ENCODE results near the gene NTM. TPM values are rescaled to one million over a fixed set of nuclear protein-coding genes. Genes with fewer than 3 reads are reported as not detected.

Gene NTM
- total and polyA plus RNA-seq, 12 donors, result 0.26 to 11.5 (median 4.0) TPM

GRCh38 chr11:132310390-132311375 lies 940.3 kb downstream of the NTM start:
- H3K27me3 ChIP-seq, result no peaks in the 10 kb centered on the region
- DNase-seq, result no peak
- H3K4me1 ChIP-seq (replicated peaks in 1 of 2), result no peaks in the 10 kb centered on the region
- TF ChIP-seq CTCF (IDR thresholded peaks at IDR 0.05) (no peak), POLR2A (IDR thresholded peaks at IDR 0.05) (no peak)
- WGBS, 4 donors, result 78 to 82% (median 79%) methylated on average over 10 of the region's 10 CpGs
- H3K27ac ChIP-seq, result no peak overlapping the region
- no peak overlapping the region for H3K4me3 ChIP-seq
- H3K36me3 ChIP-seq (replicated peaks in 1 of 2), result no peaks in the 10 kb centered on the region
- intact Hi-C loops (cut with DNase I), result no loop called here
- no peaks in the 10 kb centered on the region for H3K9me3 ChIP-seq (replicated peaks in 1 of 3)

GRCh38 chr11:132311703-132312102 lies 941.3 kb downstream of the NTM start:
- 86 to 95% (median 87%) methylated on average over 2 of the region's 2 CpGs for WGBS, 4 donors
- no peaks in the 10 kb centered on the region for H3K36me3 ChIP-seq (replicated peaks in 1 of 2)
- TF ChIP-seq POLR2A (IDR thresholded peaks at IDR 0.05) (no peak), CTCF (IDR thresholded peaks at IDR 0.05) (no peak)
- intact Hi-C loops (cut with DNase I), result no loop called here
- no peaks in the 10 kb centered on the region for H3K9me3 ChIP-seq (replicated peaks in 1 of 3)
- H3K4me1 ChIP-seq (replicated peaks in 1 of 2), result no peaks in the 10 kb centered on the region
- no peak overlapping the region for H3K27ac ChIP-seq
- no peak overlapping the region for H3K4me3 ChIP-seq
- DNase-seq, result no peak
- no peaks in the 10 kb centered on the region for H3K27me3 ChIP-seq

- no peaks in the 10 kb centered on the region for H3K36me3 ChIP-seq (replicated peaks in 1 of 2)
- no peaks in the 10 kb centered on the region for H3K27me3 ChIP-seq
- TF ChIP-seq CTCF (IDR thresholded peaks at IDR 0.05) (no peak), POLR2A (IDR thresholded peaks at IDR 0.05) (no peak)
- intact Hi-C loops (cut with DNase I), result no loop called here
- no peak for DNase-seq
- no peaks in the 10 kb centered on the region for H3K4me1 ChIP-seq (replicated peaks in 1 of 2)
- H3K27ac ChIP-seq, result no peak overlapping the region
- no peak overlapping the region for H3K4me3 ChIP-seq
- 89 to 95% (median 93%) methylated on average over 5 of the region's 5 CpGs for WGBS, 4 donors
- no peaks in the 10 kb centered on the region for H3K9me3 ChIP-seq (replicated peaks in 1 of 3)
Observed at GRCh38 chr11:132312161-132312560, 941.7 kb downstream of the NTM start.

GRCh38 chr11:132312701-132313111 lies 942.3 kb downstream of the NTM start:
- 26 to 36% (median 34%) methylated on average over 8 of the region's 8 CpGs for WGBS, 4 donors
- DNase-seq, result no peak
- Histone ChIP-seq H3K9me3 (replicated peaks in 1 of 3) (no peaks in the 10 kb centered on the region), H3K36me3 (replicated peaks in 1 of 2) (no peaks in the 10 kb centered on the region), H3K4me3 (no peak overlapping the region), H3K4me1 (replicated peaks in 1 of 2) (no peaks in the 10 kb centered on the region), H3K27me3 (no peaks in the 10 kb centered on the region), H3K27ac (no peak overlapping the region)
- intact Hi-C loops (cut with DNase I), result no loop called here
- TF ChIP-seq POLR2A (IDR thresholded peaks at IDR 0.05), result no peak
- peak in 3 of 6 experiments; percentile 15 to 41 (median 23) for TF ChIP-seq CTCF (IDR thresholded peaks at IDR 0.05)

Measured in adrenal gland (tissue), 12 donors.